Amniotic epithelial cell (primary cell): ENCODE data around the gene SUPT7L.

Source experiments
- DNase-seq: peaks from one replicate; pipeline ENCODE4 v3.0.0-alpha.2; 2010; ENCODE audit warnings: low read depth

The SUPT7L gene, protein sequence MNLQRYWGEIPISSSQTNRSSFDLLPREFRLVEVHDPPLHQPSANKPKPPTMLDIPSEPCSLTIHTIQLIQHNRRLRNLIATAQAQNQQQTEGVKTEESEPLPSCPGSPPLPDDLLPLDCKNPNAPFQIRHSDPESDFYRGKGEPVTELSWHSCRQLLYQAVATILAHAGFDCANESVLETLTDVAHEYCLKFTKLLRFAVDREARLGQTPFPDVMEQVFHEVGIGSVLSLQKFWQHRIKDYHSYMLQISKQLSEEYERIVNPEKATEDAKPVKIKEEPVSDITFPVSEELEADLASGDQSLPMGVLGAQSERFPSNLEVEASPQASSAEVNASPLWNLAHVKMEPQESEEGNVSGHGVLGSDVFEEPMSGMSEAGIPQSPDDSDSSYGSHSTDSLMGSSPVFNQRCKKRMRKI

DNA sequence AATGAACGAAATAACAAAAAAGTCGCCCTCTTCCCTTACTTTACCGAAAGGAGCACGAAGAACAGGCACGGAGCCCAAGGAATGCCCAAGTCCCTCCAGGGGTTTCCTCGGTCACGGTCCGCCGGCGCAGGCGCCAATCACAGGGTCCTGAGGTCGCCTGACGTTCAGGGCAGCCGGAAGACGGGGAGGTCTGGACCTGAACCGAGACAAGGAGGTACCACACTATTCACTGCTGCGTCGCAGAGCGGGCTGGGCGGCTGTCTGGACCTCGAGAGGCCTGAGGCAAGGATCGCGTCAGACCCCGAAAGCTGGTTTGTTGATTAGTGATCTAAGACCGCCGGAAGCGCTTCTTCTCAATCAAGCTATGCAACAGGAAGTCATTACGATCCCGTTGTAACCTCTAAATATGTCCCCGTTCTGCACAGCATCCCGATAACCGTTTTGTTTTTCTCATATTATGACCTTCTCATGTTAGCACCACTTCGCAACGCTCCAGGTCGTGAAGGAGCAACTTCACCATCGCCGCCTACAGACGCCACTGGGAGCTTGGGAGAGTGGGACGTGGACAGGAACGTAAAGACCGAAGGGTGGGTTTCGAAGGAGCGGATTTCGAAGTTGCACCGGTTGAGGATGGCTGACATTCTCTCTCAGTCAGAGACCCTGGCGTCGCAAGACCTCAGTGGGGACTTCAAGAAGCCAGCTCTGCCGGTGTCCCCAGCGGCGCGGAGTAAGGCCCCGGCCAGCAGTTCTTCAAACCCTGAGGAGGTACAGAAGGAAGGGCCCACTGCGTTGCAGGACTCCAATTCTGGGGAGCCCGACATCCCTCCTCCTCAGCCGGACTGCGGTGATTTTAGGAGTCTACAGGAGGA lies at the start of gene SUPT7L, which contains the start of gene SLC4A1AP:
Gene SUPT7L, minus strand, starts transcription at position 330 of the 869 bp plus-strand sequence. CDS start 1,422 bp downstream, outside the sequence.
Gene SLC4A1AP, plus strand, starts transcription at position 605 of the 869 bp plus-strand sequence. Its CDS starts 26 bp downstream, at position 631.
- peak; percentile 85 for DNase-seq

DNA sequence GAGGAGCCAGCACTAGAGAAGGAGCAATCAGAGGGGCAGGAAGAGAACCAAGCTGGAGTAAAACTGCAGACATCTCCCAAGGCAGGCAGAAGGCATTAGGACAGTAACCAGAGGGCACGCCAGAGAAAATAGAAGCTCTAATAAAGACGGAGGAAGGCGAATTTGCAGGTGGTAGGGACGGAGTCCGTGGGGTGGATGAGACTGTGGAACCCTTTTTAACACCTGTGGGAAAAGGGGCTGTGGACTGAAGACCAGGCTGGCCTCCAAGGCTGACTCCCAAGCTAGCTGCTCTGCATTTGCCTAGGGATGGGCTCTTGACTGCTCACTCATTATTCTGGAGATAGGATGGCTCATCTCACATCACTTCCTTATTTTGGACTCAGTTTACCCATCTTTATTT lies 49.8 kb upstream of the SUPT7L start:
- DNase-seq, result no peak

DNA sequence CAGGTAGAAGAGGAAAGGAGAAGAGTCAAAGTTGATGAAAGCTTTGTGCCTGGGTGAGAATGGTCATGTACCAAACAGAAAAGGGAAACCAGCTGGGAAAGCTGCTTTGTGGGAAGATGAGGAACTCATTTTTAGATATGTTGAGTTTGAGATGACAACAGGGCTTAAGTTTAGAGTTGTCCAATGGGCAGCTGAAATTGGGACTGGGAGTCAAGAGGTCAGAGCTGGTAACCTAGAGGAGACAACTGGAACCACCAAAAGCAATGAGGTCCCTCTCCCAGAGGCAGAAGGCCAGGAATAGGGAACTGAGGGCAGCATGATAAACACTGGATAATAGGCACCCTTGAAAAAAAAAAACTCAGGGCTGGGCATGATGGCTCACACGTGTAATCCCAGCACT lies 49.1 kb upstream of the SUPT7L start:
- DNase-seq, result no peak

DNA sequence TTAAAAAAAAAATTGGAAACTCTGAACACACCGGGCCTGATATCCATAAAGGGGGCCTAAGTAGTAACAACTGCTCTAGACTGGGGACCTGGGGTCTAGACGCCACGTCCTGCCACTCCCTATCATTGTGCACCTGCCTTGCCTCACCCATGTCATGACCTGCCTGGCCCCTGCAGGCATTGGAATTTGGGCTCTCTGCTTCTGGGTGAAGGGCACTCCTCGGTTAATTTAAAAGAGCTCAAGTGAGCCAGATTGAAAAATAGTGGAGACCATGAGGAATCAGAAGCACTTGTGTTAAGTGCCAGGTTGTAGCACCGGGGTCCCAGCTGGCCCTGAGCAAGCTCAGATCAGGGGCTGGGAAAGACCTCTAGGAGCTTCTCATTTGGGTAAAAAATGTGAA lies 48.4 kb upstream of the SUPT7L start:
- DNase-seq, result no peak

DNA sequence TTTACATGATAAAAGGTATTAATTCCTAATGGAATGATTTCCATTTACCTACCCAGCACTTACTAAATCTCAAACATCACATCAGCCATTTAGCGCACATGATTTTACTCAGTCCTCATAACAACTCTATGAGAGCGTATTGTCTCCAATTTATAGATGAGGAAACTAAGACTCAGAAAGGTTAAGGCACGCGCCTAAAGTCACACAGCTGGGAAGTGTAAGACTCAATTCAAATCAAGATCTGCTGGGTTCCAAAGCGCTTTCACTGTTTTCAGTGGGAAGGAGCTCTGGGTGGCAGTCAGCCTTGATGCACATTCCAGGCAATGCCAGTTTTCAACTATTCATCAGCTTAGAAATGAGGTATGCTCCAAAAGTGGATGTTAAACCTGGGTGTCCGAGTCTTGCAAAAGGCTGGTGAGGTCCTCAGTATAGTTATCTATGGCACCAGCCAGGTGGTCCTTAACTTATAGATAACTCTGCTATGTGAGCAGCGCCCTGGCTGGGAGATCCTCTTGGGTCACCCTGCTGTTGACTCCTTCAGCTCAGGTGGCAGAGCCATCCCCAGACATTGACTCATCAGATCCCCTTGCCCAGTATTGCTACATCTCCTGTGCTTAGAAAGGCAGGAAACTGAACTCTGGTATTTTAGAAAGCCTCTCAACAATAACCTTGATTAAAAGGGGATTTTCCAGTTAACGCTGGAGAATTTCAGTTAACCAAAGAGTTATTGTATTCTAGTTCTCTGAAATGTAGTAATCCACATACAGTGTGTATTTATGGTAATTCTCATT lies 47.4 kb upstream of the SUPT7L start:
- peak; percentile 55 for DNase-seq

DNA sequence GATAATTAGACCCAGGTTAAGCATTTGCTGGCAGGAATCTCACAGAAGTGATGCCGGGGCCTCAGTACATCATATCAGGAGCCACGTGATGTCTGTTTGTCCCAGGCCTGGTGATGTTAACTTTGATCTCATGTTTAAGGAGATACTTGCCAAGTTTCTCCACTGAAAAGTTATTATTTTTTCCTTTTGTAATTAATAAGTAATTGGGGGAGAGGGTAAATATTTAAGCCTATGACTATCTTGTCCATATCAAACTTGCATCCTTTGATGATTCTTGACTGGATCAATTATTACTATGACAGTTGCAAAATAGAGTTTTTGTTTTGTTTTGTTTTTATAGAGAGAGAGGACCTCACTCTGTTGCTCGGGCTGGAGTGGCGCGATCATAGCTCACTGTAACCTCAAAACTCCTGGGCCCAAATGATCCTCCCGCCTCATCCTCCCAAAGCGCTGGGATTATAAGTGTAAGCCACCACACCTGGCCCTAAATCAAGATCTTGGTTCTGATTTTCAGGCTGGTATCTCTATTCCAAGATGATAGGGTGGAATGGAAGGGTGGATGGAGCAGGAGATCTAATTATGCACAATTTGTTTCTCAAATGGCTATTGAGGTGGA lies 46.7 kb upstream of the SUPT7L start:
- DNase-seq, result no peak

DNA sequence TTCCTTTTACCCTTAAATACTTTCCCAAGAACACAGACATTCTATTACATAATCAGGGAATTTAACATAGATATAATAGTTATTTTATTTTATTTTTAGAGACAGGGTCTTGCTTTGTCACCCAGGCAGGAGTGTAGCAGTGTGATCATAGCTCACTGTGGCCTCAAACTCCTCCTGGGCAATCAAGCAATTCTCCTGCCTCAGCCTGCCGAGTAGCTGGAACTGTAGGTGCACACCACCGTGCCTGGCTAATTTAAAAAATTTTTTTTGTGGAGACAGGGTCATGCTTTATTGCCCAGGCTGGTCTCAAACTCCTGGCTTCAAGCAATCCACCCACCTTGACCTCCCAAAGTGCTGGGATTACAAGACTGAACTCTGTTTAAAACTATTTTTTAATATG lies 45.9 kb upstream of the SUPT7L start:
- no peak for DNase-seq

DNA sequence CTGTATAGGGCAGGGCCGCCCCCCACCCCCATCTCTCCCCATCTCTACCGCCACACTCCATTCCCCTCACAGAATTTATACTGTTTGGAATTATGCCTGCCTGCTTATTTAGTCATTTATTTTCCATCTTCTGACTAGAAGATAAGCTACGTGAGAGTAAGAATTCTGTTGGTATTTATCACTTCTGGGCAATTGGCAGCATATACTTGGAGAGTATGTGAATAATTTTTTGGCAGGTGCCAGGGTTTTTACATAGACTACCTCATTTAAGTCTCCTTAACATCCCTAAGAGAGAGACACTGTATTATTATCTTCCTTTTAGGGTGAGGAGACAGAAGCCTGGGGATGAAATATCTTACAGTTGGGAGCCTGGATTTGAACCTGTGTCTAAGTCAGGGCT lies 45.3 kb upstream of the SUPT7L start:
- DNase-seq, result no peak

DNA sequence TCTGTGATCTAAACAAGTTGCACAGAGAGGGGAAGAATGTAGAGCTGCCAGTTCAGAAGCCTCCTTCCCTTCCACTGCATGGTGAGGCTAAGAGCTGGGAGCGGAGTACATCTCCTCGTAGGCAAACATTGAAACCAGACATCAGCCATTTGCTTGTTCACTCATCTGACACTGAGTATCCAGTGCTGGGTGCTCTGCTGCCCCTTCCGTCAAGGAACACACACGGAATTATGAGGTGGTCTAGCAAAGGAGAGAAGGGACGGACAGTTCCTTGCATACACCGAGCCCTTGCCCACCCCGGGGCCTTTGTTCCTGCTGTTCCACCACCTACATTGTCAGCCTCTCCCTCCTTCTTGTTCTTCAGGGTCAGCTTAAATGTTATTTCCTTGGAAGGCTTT lies 44.8 kb upstream of the SUPT7L start:
- no peak for DNase-seq

DNA sequence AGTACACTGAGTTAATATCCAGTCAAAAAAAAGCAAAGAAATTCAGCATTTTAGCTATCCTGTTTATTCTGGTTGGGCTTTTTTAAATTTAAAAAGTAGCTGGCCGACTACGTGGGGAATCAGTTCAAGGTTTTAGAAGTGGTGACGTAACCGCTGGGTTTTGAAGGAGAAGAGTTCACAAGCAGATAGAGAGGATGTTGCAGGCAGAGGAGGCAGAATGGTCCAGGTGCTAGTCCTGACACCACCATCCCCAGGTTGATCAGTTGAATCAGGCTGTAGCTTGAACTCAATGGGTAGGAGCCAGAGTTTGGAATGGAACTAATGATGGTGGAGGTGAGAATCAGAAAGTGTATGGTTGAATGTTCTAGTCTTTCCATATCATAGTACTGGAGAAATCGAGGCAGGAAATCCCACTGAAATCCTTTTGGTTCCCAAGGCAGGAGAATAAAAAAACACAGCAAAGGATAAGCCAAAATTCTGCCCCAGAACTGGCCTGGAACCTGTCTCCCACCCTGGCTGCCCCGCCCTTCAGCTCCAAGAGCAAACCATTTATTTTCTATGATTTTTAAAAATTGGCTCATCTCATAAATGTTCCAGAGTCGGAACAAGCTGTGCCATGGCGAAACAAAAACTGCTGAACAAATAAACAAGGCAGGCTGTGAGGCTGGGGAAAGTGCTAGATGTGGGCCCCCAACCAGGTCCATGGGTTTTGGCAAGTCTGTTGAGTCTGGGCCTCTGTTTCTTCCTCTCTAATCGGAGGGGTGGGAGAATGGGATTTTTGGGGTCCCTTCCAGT lies 44.2 kb upstream of the SUPT7L start:
- DNase-seq, result peak; percentile 37

DNA sequence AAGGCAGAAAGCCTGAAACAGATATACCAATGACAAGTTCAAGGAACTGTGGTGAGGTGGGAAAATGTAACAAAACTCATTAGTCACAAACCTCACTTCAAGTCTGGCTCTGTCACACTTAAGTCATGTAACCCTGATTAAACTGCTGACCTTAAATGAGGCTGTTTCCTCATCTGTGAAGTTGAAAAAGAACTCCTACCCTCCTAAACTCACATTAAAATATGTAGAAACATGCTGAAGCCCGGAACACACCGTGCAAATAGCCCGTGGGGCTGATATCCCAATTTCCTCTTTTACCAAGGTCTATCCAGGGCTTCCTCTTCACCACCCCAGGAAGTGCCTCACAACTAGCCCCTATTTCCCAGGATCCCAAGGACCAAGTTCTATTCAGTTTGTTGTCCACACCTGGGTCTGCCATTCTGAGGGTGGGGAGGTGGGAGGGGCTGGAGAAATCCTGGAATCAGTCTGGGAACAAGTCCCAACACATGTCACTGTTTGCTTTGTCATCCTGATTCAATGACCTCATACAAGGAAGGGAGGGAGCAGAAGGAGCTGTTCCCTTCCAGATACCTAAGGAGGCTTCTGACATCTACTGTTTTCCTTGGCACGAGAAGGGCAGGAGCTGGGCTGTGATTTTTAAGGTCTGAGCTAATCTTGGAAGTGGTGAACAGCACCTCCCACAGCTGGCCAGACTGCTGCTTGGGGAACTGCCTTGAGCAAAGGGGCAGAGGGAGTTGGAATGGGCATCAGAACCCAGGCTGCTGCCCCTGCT lies 42.6 kb upstream of the SUPT7L start:
- DNase-seq, result peak; percentile 71

DNA sequence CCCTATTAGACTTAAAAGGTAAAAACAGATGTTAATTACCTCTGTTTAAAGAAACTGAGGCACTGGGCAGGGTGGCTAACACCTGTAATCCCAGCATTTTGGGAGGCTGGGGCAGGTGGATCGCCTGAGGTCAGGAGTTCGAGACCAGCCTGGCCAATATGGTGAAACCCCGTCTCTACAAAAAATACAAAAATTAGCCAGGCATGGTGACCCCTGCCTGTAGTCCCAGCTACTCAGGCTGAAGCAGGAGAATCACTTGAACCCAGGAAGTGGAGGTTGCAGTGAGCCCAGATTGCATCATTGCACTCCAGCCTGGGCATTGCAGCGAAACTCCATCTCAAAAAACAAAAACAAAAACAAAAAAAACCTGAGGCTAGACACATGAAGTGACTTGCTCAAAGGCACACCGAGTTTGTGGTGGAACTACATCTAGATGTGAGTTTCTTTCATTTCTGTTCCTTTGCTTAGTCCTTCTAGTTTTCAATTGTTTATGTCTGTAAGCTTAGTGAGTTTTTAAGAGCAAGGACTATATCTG lies 41.0 kb upstream of the SUPT7L start:
- no peak for DNase-seq

DNA sequence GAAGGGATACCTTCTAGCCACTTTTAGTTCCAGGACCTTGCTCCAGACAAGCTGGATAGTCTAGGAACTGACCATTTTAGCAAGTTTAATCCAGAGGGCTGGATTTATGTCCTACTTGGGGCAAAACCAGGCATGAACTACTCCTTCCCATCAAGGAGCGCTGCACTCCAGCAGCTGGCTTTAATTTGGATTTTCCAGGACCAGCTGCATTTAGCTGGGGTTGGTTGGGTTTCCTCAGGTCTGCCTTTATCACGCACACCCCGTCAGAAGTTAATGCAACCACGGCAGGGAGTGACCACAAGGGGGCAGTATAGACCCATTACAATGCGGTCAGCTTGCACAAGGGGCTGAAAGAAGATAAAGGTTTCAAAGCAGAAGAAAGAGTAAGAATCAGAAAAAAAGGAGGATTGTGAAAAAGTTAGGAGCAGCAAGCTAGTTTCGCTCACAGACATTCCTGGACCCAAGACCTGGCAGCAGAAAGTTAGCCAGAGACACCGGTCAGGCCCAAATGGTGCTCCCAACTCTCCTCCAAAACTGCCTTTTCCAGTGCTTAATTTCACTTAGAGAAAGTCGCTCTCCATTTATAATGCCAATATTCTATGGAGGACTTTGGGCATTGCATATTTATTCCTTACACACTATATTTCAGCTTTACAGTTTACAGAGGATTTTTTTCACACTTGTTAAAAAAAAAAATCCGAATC lies 40.4 kb upstream of the SUPT7L start:
- DNase-seq, result peak; percentile 84

DNA sequence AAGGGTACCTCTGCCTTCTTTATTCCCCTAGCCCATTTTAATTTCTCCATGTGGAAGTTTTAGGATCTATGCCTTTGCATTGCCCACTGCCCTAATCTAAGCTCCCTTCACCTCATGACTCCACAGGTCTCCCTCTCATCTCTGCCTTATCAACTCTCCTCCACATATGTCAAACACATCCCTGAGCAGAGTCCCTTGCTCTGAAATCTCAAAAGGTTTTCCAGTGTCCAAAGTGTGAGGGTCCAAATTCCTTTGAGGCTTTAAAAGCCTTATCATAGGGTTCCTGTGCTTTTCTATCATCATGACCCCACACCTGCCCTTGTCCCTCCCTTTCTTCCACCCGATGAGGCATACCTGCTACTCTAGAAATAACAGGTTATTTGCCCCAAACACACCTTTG lies 38.9 kb upstream of the SUPT7L start:
- no peak for DNase-seq

DNA sequence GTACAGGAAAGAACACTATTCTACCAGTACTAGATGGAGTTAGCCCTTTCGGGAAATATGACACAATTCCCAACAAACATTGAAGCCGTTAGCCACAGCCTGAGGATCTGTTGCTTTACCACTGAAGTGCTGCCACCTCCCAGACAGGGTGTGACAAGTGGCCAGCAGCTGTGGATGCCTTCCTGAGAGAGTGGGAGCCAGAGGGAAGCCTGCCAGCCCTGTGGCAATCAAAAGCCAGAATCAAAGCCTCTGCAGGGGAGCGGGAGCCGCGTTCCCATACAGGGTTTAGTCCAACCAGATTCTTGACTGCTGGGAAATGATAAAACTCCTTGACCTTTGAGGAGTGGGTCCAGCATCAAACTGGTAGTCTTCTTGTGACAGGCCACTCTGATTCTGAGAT lies 38.3 kb upstream of the SUPT7L start:
- DNase-seq, result no peak

DNA sequence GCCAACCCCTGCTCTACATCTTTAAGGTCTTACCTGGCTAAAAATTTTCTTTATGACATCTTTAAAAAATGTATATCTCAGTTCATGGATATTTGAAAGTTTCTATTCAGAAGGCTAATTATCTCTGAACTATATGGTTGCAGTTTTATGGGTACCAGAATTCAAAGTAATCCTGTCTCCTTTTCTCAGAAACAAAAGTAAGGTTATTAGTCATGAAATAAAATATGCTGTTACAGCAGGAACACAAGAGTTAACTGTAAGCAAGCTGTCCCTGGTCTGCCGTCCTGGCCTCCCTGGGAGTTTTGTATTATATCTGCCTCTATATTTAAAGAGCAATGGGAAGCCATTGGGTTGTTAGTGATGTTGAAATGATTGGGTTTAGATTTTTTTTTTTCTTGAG lies 34.2 kb upstream of the SUPT7L start:
- DNase-seq, result no peak

DNA sequence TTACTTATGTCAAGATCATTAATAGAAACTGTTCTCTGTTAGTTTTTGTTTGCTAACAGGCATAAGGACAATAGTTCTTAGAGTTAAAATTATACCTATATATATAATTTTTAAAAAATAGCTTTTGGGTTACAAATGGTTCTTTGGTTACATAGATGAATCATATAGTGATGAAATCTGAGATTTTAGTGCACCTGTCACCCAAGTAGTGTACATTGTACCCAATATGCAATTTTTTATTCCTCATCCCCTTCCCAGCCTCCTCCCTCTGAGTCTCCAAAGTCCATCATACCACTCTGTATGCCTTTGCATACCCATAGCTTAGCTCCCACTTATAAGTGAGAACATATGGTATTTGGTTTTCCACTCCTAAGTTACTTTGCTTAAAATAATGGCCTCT lies 26.6 kb upstream of the SUPT7L start:
- no peak for DNase-seq

DNA sequence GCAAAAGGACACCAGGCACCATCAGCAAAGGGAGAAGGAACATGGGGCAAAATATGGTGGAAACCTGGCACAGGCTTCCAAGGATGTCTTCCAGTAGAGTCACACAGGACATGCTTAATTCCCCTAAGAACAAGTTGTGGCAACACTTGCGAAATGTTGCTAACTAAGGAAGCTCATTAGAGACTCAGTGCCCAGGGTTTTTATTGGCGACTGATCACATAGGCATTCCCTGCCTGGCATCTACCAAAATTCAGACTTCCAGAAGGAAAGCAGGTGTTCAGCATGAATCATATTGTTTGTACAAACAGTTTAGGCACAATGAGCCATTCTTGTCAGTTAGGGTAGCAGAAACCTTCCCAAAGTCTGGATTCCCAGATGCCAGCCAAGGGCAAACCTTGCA lies 26.0 kb upstream of the SUPT7L start:
- DNase-seq, result no peak

DNA sequence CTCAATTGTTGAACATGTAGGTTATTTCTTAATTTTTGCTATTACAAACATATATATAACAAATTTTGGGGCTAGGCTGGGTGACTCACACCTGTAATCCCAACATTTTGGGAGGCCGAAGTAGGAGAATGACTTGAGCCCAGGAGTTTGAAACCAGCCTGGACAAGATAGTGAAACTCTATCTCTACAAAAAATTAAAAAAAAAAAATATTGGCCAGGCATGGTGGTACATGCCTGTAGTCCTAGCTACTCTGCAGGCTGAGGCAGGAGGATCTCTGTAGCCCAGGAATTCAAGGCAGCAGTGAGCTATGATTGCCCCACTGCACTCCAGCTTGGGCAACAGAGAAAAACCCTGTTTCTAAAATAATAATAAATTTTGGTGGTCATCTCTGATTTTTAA lies 23.8 kb upstream of the SUPT7L start:
- DNase-seq, result no peak
